SK-N-MC (cell line): ENCODE data around the gene TMEM175.

Source experiments
- DNase-seq: peaks from one replicate; pipeline ENCODE4 v3.0.0-alpha.2; 2011; ENCODE audit warnings: low read depth, low spot score
- H3K27ac ChIP-seq: fragments of 200-600 bp; sonication (generic); 2 replicates; pipeline ENCODE4 v1.5.1; 2016; ENCODE audit warnings: mixed run types
- H3K36me3 ChIP-seq: fragments of 200-600 bp; sonication (generic); 2 replicates; pipeline ENCODE4 v1.6.1; 2017; ENCODE audit warnings: antibody characterized with exemption, low read length, mixed read lengths; ENCODE audit not compliant: insufficient read depth
- H3K4me3 ChIP-seq: fragments of 200-600 bp; sonication (generic); 2 replicates; pipeline ENCODE4 v1.5.1; 2016
- H3K9ac ChIP-seq: fragments of 200-600 bp; sonication (generic); 2 replicates; pipeline ENCODE4 v1.8.0; 2017; ENCODE audit warnings: mixed run types, mixed read lengths; ENCODE audit not compliant: insufficient read length
- H3K9me3 ChIP-seq: fragments of 200-600 bp; sonication (generic); 2 replicates; pipeline ENCODE4 v1.6.1; 2017; ENCODE audit warnings: low read depth, mild to moderate bottlenecking, antibody characterized with exemption, low read length, moderate library complexity, mixed read lengths
- EZH2 ChIP-seq: fragments of 200-600 bp; sonication (generic); IDR thresholded peaks from one replicate; pipeline ENCODE4 v1.6.1; 2017; ENCODE audit warnings: antibody characterized with exemption
- FOXP2 ChIP-seq: optimal IDR thresholded peaks from 2 replicates; pipeline ENCODE3; 2011; ENCODE audit warnings: mild to moderate bottlenecking, moderate library complexity; ENCODE audit not compliant: insufficient read depth; ENCODE audit errors: extremely low read length, control extremely low read depth
- POLR2AphosphoS5 ChIP-seq: IDR thresholded peaks from 2 replicates; pipeline ENCODE4 v1.6.1; 2012; ENCODE audit warnings: mild to moderate bottlenecking, low read depth, low read length, borderline replicate concordance

Gene TMEM175

DNA sequence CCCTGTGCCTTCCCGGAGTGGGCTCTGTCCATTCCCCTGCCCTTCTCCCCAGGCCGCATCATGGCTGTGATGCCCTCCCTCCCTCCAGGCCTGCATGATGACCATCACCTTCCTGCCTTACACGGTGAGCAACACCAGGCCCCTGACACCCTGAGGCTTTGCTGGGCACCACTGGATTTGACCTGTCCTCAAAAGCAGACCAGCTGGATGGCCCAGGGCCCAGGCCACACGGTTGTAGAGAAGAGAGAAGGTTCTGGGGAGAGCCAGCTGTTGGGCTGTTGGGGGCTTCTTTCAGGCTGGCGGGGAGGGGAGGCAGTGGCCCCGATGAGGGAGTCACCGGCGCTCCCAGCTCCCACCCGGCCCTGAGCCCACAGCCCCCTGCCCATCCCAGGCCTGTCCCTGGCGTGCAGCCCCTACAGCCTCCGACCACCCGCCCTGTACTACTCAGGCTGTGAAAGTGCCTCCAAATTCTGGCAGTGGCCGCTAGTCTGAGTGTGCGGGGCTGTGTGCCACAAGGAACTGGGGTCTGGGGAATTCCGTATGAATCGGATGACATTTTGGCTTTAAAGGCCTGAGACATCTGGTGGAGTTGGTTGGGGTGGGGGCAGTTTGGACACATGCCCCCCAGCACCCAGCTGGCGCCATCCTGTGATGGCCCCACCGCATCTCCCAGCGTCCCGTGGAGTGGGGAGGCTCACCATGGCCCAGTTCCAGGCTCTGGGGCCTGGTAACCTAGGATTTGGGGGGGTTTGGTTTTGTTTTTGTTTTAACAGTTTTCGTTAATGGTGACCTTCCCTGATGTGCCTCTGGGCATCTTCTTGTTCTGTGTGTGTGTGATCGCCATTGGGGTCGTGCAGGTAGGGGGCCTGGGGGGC is 19.6 kb downstream of the TMEM175 start:
- H3K27ac ChIP-seq, result no peak overlapping the region
- H3K36me3 ChIP-seq, result no peaks in the 10 kb centered on the region
- TF ChIP-seq FOXP2 (no peak), EZH2 (no peak), POLR2AphosphoS5 (no peak)
- H3K4me3 ChIP-seq, result no peak overlapping the region
- DNase-seq, result no peak
- no peaks in the 10 kb centered on the region for H3K9me3 ChIP-seq
- no peak overlapping the region for H3K9ac ChIP-seq

DNA sequence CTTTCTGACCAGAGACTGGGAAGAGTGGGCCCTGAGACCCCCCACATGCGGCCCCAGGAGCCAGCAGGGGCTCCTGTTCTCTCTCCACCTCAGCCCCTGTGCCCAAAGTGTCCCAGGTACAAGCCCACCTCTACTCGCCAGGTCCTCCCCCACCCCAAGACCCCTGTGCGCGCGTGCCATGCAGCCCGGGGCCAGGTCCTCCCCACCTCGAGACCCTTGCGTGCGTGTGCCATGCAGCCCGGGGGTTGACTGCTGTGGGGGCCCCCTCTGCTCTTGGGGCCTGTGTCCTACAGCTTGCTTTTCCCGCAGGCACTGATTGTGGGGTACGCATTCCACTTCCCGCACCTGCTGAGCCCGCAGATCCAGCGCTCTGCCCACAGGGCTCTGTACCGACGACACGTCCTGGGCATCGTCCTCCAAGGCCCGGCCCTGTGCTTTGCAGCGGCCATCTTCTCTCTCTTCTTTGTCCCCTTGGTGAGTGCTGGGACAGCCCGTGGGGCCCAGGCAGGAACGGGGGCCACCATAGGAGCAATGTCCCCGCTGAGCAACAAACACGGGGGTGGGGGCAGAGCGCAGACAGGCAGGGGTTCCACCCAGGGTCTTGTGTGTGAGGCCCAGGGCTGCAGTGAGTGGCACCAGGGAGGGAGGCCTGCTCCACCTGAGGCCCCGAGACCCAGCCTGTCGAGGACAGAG is 20.8 kb downstream of the TMEM175 start:
- no peaks in the 10 kb centered on the region for H3K36me3 ChIP-seq
- no peak for DNase-seq
- no peak overlapping the region for H3K27ac ChIP-seq
- no peaks in the 10 kb centered on the region for H3K9me3 ChIP-seq
- TF ChIP-seq EZH2 (no peak), FOXP2 (no peak), POLR2AphosphoS5 (no peak)
- no peak overlapping the region for H3K9ac ChIP-seq
- no peak overlapping the region for H3K4me3 ChIP-seq

DNA sequence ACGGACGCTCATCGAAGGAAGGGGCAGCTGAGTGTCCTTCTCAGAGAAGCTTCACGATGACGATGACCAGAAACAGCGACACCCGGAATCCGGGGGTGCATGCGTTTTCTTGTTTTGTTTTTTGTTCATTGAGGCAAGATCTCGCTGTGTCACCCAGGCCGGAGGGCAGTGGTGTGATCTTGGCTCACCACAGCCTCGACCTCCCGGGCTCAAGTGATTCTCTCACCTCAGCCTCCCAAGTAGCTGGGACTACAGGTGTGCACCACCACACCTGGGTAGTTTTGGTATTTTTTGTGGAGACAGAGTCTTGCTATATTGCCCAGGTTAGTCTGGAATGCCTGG is 21.3 kb downstream of the TMEM175 start:
- Histone ChIP-seq H3K9me3 (no peaks in the 10 kb centered on the region), H3K27ac (no peak overlapping the region), H3K4me3 (no peak overlapping the region), H3K9ac (no peak overlapping the region), H3K36me3 (no peaks in the 10 kb centered on the region)
- TF ChIP-seq FOXP2 (no peak), POLR2AphosphoS5 (no peak), EZH2 (no peak)
- no peak for DNase-seq

DNA sequence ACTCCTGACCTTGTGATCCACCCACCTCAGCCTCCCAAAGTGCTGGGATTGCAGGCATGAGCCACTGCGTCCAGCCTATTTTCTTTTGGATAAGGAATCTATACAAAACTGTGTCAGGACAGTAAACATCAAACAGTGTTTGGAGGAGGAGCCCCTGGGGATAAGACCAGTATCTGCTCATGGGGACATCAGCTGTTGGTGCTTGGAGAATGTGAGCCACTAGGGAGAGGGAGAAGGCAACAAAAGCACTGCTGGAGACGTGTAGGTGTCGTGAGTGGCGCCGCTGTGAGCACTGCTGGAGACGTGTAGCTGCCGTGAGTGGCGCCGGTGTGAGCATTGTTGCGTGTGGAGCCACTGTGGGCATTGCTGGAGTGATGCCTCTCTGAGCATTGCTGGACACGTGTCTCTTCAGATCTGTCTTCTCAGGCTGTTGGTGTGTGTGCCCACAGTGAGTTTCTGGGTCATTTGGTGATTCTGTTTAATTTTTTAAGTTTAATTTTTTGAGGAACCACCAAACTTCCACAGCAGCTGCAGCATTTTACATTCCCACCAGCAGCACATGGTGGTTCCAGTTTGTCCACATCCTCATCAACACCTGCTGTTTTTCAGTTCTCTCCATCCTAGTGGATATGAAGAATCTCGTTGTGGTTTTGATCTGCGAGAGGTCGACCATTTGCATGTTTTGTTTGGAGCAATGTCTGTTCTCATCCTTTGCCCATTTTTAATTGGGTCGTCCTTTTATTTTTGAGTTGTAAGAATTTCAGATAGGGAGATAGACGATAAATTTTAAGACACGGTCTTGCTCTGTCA is 22.2 kb downstream of the TMEM175 start:
- no peaks in the 10 kb centered on the region for H3K36me3 ChIP-seq
- no peak overlapping the region for H3K4me3 ChIP-seq
- TF ChIP-seq FOXP2 (no peak), POLR2AphosphoS5 (no peak), EZH2 (no peak)
- H3K9me3 ChIP-seq, result no peaks in the 10 kb centered on the region
- H3K27ac ChIP-seq, result no peak overlapping the region
- no peak overlapping the region for H3K9ac ChIP-seq
- DNase-seq, result no peak

DNA sequence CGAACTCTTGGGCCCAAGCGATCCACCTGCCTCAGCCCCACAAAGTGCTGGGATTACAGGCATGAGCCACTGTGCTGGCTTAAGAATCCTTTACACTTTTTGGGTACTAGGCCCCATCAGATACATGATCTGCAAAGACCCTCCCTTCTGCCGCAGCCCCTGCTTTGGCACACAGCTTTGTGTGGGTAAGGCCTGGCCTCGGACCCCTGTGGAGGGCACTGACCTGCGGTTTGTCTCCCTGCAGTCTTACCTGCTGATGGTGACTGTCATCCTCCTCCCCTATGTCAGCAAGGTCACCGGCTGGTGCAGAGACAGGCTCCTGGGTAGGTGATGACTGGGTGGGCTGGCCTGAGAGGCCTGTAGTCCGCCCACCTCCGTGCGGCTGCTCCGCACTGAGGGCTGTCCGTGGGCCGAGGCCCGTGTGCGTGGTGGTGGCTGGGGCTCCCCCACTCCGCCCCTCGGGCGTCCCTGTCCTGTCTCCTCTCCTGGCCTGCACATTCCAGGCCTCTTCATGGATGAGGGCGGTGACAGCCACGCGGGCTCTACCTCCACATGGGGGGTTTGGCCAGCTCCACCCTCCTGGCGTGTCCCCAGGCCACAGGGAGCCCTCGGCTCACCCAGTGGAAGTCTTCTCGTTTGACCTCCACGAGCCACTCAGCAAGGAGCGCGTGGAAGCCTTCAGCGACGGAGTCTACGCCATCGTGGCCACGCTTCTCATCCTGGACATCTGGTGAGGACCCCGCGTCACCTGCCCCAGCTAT is 23.1 kb downstream of the TMEM175 start:
- no peaks in the 10 kb centered on the region for H3K36me3 ChIP-seq
- H3K4me3 ChIP-seq, result no peak overlapping the region
- no peaks in the 10 kb centered on the region for H3K9me3 ChIP-seq
- H3K9ac ChIP-seq, result no peak overlapping the region
- no peak for DNase-seq
- no peak overlapping the region for H3K27ac ChIP-seq
- TF ChIP-seq POLR2AphosphoS5, result no peak
- no peak for TF ChIP-seq EZH2
- TF ChIP-seq FOXP2, result no peak

DNA sequence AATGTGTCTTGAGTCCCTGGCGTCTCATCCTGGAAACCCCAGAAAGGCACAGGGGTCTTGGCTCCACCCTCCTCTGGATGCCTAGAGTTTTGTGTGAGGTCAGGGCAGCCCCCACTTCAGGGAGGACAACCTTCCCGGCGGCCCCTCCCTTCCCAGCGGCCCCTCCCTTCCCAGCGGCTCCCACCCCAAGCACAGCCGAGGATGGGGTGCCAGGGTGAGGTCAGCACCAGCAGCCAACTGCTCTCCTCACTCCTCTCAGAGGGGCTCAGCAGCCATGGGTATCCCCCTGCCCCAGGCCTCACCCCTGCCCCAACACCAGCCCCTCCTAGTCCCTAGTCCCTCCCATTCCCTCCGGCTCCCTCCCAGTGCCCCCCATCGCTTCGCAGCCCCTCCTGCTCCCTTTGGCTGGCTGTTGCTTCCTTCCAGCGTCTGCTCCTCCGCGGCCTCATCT is 23.7 kb downstream of the TMEM175 start:
- H3K9me3 ChIP-seq, result no peaks in the 10 kb centered on the region
- TF ChIP-seq POLR2AphosphoS5 (no peak), EZH2 (no peak), FOXP2 (no peak)
- H3K9ac ChIP-seq, result no peak overlapping the region
- no peak overlapping the region for H3K27ac ChIP-seq
- no peaks in the 10 kb centered on the region for H3K36me3 ChIP-seq
- no peak overlapping the region for H3K4me3 ChIP-seq
- no peak for DNase-seq

DNA sequence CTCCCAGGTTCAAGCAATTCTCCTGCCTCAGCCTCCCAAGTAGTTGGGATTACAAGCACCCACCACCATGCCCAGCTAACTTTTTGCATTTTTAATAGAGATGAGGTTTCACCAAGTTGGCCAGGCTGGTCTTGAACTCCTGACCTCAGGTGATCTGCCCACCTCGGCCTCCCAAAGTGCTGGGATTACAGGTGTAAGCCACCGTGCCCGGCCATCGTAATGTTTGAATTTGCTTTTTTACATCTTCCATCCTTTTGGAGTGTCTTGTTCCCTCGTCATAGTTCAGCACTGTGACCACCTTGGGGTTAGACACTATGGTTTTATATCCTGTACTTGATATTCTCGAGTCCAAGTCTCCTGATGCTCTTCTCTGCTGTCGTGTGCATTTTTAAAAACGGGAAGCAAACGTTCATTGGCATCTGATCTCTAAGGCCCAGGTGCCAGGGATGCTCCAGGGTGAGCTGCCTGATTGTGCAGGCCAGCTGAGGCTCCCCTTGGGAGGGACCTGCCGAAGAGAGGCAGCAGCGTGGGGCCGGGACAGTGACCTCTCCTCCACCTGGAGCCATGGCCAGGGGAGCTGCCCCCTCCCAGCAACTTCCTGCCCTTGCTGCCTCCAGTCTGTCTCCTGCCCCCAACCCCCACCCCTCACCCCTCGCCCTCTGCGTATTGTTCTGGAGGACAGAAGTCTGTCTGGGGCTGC is 24.4 kb downstream of the TMEM175 start:
- H3K9ac ChIP-seq, result no peak overlapping the region
- no peak overlapping the region for H3K27ac ChIP-seq
- no peak for DNase-seq
- H3K36me3 ChIP-seq, result no peaks in the 10 kb centered on the region
- H3K4me3 ChIP-seq, result no peak overlapping the region
- TF ChIP-seq POLR2AphosphoS5 (no peak), FOXP2 (no peak), EZH2 (no peak)
- H3K9me3 ChIP-seq, result no peaks in the 10 kb centered on the region
